ENCODE results near the gene BAZ2A.

DNA sequence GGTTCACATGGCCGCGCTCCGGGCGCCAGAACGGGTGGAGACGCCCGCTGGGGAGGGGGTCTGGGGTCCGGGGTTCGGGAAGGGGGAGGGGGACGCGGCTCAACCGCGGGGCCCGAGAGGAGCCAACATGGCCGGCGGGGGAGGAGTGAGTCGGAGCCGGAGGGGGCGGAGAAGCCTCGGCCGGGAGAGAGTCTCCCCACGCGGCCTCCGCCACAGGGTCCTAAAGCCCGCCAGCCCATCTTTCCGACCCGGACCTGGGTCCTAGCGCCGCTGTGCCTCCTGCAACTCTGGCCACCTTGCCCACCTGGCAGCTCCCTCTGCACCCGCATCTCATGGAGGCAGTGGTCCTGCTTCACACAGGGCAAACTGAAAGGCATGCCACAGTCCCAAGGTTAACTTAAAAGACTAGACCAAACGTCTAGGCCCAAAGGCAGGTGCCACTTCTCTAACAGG lies at the start of gene BAZ2A:
- TF ChIP-seq ZFP3 (CRISPR knock-in tag; IDR thresholded peaks at IDR 0.05) (no peak), ZNF70 (CRISPR knock-in tag; IDR thresholded peaks at IDR 0.05) (no peak)
